Stimulated activated CD4-positive, alpha-beta T cell treated with anti-CD3 and anti-CD28 coated beads, Interleukin-12 subunit alpha, Interleukin-12 subunit beta, amount 100 ng/mL, for 48 hours (primary cell): ENCODE data around the gene AKR1A1.

Experiments
- DNase-seq, 3 donors: peaks; one replicate each; pipeline ENCODE4 v3.0.0-alpha.2; 2020; ENCODE audit warnings: low read depth in 2 of 3, low spot score in 1 of 3

Gene AKR1A1

GRCh38 chr1:45615885-45616284, 65.3 kb downstream of the AKR1A1 start:
- no peak for DNase-seq

DNA sequence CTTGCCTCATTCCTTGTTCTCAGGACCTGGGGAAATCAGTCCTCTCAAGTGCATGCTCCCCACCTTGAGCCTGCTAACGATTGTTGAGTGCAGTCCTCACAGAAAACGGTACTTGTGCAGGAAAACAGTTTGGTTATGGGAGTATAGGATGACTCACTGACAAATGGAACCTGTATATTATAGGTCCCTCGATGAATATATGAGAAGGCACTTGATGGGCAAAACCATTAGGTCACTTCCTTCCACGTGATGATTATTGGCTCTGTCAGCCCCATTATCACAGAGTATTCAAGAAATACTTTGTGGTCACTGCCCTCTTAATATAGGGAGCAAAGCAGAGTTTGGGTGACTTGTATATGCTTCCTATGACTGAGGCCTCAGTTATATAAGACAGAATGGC, 67.0 kb downstream of the AKR1A1 start:
- no peak for DNase-seq

GRCh38 chr1:45619149-45619921, 68.7 kb downstream of the AKR1A1 start:
- no peak for DNase-seq
